Spleen (tissue), 7 donors: Measurements from ENCODE around the gene SMIM5.

Experiments
- CTCF ChIP-seq, 11 experiments: fragments of 200-600 bp in 7 of 11; fragments of 450-650 bp in 4 of 11; sonication (generic) in 4 of 11; IDR thresholded peaks in 8 of 11; conservative IDR thresholded peaks in 3 of 11; 1 replicate in 7 of 11; 2 replicates in 4 of 11; pipeline versions ENCODE4 v1.4.0 to v1.8.0; 2016 to 2021; ENCODE audit warnings: antibody characterized with exemption in 11 of 11, inconsistent platforms in 4 of 11, mild to moderate bottlenecking in 1 of 11
- POLR2A ChIP-seq, 3 donors: fragments of 450-650 bp; IDR thresholded peaks; one replicate each; pipeline ENCODE4 v1.5.1; 2017; ENCODE audit warnings: antibody characterized with exemption in 3 of 3, mild to moderate bottlenecking in 1 of 3
- donor health status: DM: no; HTN: no; CAD: no; lungs with moderate emphysema.
- donor health status: DM: no; HTN: no; CAD: no.
- donor health status: DM: no; HTN: no; CAD: no.

- no peak for TF ChIP-seq POLR2A (IDR thresholded peaks at IDR 0.05)
- TF ChIP-seq CTCF (IDR thresholded peaks at IDR 0.05 in 8 of 11, conservative IDR thresholded peaks at IDR 0.05 in 3 of 11): no peak
Measured at GRCh38 chr17:75636381-75637142, 3.3 kb downstream of the SMIM5 start.
